Smooth muscle cell (in vitro differentiated cells): ENCODE data around the gene SH3D19. TPM values are rescaled to one million over a fixed set of nuclear protein-coding genes. Genes with fewer than 3 reads are reported as not detected.

ENCODE experiments used
- DNase-seq: peaks from one replicate; lab custom pipeline; 2025; ENCODE audit not compliant: unreplicated experiment; lab: John Stamatoyannopoulos, UW
- H2AFZ ChIP-seq: fragments of 200-600 bp; sonication (generic); 2 replicates; pipeline ENCODE4 v1.6.0; 2016; ENCODE audit warnings: antibody characterized with exemption, low read depth, mild to moderate bottlenecking
- H3F3A ChIP-seq: fragments of 200-600 bp; sonication (generic); 2 replicates; pipeline ENCODE4 v1.6.0; 2017; ENCODE audit warnings: antibody characterized with exemption, low read depth
- H3K27ac ChIP-seq: fragments of 200-600 bp; sonication (generic); 2 replicates; pipeline ENCODE4 v1.5.1; 2016; ENCODE audit warnings: low read depth, mild to moderate bottlenecking
- H3K27me3 ChIP-seq: fragments of 200-600 bp; sonication (generic); 2 replicates; pipeline ENCODE4 v1.6.1; 2016; ENCODE audit warnings: low read depth, mild to moderate bottlenecking
- H3K36me3 ChIP-seq: fragments of 200-600 bp; sonication (generic); 2 replicates; pipeline ENCODE4 v1.5.1; 2016; ENCODE audit warnings: low read depth
- H3K4me1 ChIP-seq: fragments of 200-600 bp; sonication (generic); 2 replicates; pipeline ENCODE4 v1.5.1; 2016; ENCODE audit warnings: low read depth
- H3K4me2 ChIP-seq: fragments of 200-600 bp; sonication (generic); 2 replicates; pipeline ENCODE4 v1.6.0; 2016; ENCODE audit warnings: mild to moderate bottlenecking
- H3K4me3 ChIP-seq: fragments of 200-600 bp; sonication (generic); 2 replicates; pipeline ENCODE4 v1.5.1; 2016; ENCODE audit warnings: mild to moderate bottlenecking
- H3K79me2 ChIP-seq: fragments of 200-600 bp; sonication (generic); 2 replicates; pipeline ENCODE4 v1.6.0; 2016; ENCODE audit warnings: low read depth, mild to moderate bottlenecking
- H3K9ac ChIP-seq: fragments of 200-600 bp; sonication (generic); 2 replicates; pipeline ENCODE4 v1.6.0; 2016; ENCODE audit warnings: low read depth
- H3K9me3 ChIP-seq: fragments of 200-600 bp; sonication (generic); replicated peaks from 2 replicates; pipeline ENCODE4 v1.5.1; 2016; ENCODE audit warnings: low read depth
- H4K20me1 ChIP-seq: fragments of 200-600 bp; sonication (generic); 2 replicates; pipeline ENCODE4 v1.6.0; 2016; ENCODE audit warnings: low read depth
- WGBS: methylation state at CpG from one replicate; pipeline ENCODE4 v1.1.7; 2016; ENCODE audit warnings: low lambda C conversion rate; 5-methylcytosine and 5-hydroxymethylcytosine counted together
- polyA plus RNA-seq: library from polyadenylated mRNA; unstranded; fragments of >200 nt; fragmentation: Nextera tagmentation; extraction: Ambion mirVana; gene quantifications from 2 replicates; pipeline ENCODE4 v1.2.1, GENCODE V29; 2016
- total RNA-seq: library from RNA; depleted of rRNA; stranded (reverse); fragments of >200 nt; gene quantifications from 2 replicates; pipeline ENCODE4 v1.2.3, GENCODE V29; 2014
- TF ChIP-seq, protein P1 (sequence below): fragments of 200-600 bp; sonication (generic); IDR thresholded peaks from 2 replicates; pipeline ENCODE4 v1.5.1; 2017; ENCODE audit warnings: borderline replicate concordance, mild to moderate bottlenecking, antibody characterized with exemption; ENCODE audit not compliant: insufficient read depth, poor library complexity, severe bottlenecking

SH3D19 gene
- total and polyA plus RNA-seq, 2 experiments from 2014 or later, result 7.9 to 20.3 TPM

DNA sequence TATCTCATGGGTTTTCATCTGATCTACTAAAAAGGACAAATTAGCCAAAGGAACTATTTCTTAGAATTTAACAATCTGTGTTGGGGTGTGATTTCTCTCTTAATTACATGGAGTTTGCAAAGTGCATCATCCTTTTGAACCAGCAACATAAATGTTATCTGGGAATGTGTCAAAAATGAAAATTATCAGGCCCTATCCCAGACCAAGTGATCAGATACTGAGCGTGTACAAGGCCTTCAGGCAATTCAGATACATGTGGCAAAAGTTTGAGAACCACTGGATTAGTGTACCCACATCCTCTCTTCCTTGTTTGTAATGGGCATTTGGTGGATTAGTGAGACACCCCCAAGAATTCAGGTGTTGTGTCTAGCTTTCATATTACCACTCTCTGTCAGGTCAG is 3.8 kb downstream of the SH3D19 start:
- Histone ChIP-seq H3K36me3 (no peaks in the 10 kb centered on the region), H3F3A (peaks cover 16% of the 10 kb centered on the region), H3K4me1 (peaks cover 15% of the 10 kb centered on the region), H2AFZ (no peak overlapping the region), H3K4me2 (no peak overlapping the region), H3K27ac (no peak overlapping the region), H3K9ac (no peak overlapping the region), H3K79me2 (peaks cover 34% of the 10 kb centered on the region), H3K9me3 (no peaks in the 10 kb centered on the region), H3K4me3 (no peak overlapping the region), H3K27me3 (no peaks in the 10 kb centered on the region), H4K20me1 (no peaks in the 10 kb centered on the region)
- WGBS, result 29% methylated on average over 1 of the region's 1 CpG
- DNase-seq, result no peak
- TF ChIP-seq, protein P1, sequence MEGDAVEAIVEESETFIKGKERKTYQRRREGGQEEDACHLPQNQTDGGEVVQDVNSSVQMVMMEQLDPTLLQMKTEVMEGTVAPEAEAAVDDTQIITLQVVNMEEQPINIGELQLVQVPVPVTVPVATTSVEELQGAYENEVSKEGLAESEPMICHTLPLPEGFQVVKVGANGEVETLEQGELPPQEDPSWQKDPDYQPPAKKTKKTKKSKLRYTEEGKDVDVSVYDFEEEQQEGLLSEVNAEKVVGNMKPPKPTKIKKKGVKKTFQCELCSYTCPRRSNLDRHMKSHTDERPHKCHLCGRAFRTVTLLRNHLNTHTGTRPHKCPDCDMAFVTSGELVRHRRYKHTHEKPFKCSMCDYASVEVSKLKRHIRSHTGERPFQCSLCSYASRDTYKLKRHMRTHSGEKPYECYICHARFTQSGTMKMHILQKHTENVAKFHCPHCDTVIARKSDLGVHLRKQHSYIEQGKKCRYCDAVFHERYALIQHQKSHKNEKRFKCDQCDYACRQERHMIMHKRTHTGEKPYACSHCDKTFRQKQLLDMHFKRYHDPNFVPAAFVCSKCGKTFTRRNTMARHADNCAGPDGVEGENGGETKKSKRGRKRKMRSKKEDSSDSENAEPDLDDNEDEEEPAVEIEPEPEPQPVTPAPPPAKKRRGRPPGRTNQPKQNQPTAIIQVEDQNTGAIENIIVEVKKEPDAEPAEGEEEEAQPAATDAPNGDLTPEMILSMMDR, result no peak

DNA sequence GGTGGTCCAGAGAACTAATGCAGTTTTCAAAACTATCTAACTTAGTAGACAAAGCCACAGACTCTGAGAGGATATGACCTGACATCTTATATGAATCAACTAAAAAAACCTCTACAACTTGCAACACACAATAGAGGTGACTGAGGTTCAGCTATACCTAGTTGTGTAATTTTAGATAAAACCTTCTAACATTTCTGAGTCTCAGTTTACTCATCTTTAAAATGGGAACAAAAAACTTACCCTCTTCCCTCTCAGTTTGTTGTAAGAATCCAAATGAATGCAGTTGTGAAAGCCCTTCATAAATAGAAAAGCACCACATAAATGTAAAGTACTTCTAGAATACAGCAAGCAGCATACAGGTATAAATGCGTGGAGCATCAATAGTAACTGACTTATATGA is 5.9 kb downstream of the SH3D19 start:
- no peak for DNase-seq
- H3K27me3 ChIP-seq, result no peaks in the 10 kb centered on the region
- no peak overlapping the region for H2AFZ ChIP-seq
- H3F3A ChIP-seq, result peaks cover 15% of the 10 kb centered on the region
- peaks cover 34% of the 10 kb centered on the region for H3K79me2 ChIP-seq
- H3K4me3 ChIP-seq, result no peak overlapping the region
- H3K4me1 ChIP-seq, result peaks cover 18% of the 10 kb centered on the region
- H3K9me3 ChIP-seq, result no peaks in the 10 kb centered on the region
- TF ChIP-seq, protein P1, result no peak
- WGBS, result 93% methylated on average over 1 of the region's 1 CpG
- H3K4me2 ChIP-seq, result no peak overlapping the region
- H4K20me1 ChIP-seq, result no peaks in the 10 kb centered on the region
- H3K36me3 ChIP-seq, result no peaks in the 10 kb centered on the region
- H3K9ac ChIP-seq, result no peak overlapping the region
- H3K27ac ChIP-seq, result no peak overlapping the region

DNA sequence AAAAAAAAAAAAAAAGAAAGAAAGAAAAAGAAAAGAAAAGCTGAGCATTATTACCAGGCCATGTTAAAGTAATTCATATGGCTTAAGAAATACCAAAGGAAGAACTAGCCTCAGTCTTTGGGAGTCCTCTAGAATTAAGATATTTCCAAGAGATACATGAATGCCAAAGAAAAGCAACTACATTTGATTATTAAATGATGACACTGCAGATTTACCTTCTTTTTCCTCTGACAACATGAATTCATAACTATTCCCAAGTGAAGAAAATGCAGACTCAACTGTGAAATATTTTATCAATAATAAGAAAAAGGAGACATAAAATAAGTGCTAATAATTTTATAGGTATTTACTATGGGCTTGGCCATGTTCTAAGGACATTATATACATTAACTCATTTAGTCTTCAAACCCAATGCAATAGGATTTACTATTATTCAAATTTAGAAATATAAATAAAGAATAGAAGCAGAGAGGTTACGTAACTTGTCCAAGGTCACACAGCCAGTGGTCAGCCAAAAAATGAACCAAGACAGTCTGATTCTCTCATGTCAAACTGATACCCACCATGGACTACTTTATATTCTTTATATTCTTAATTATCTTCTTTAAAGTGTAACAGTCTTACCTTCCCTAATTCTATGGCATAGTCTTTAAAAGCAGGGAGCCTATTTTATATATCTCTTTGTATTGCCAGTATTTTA is 6.9 kb downstream of the SH3D19 start:
- TF ChIP-seq, protein P1, result no peak
- Histone ChIP-seq H2AFZ (no peak overlapping the region), H3F3A (peaks cover 6% of the 10 kb centered on the region), H3K36me3 (no peaks in the 10 kb centered on the region), H3K27ac (no peak overlapping the region), H3K9me3 (no peaks in the 10 kb centered on the region), H3K4me2 (no peak overlapping the region), H4K20me1 (no peaks in the 10 kb centered on the region), H3K4me1 (peaks cover 15% of the 10 kb centered on the region), H3K79me2 (peaks cover 34% of the 10 kb centered on the region), H3K27me3 (no peaks in the 10 kb centered on the region), H3K4me3 (no peak overlapping the region), H3K9ac (no peak overlapping the region)
- 100% methylated on average over 1 of the region's 1 CpG for WGBS
- no peak for DNase-seq

DNA sequence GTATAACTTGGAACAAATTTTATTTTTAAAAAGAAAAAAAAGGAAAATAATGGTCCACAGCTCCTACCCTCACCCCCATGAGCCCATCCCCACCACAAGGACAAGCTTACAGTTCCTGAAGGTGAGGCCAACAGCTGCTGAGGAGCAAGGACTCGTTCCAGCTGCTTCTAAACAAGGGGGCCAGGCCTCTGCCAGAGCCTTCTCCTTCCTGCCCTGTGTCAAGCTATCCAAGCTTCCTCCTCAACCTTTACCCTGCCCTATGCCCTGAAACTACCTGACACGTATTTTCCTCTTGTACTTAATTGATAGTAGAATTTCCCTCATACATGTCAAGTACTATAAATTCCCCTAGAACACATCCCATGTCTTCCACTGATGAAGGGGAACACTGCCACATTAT is 8.8 kb downstream of the SH3D19 start:
- H3K27me3 ChIP-seq, result no peaks in the 10 kb centered on the region
- H3K27ac ChIP-seq, result no peak overlapping the region
- H3K9me3 ChIP-seq, result no peaks in the 10 kb centered on the region
- no peaks in the 10 kb centered on the region for H3F3A ChIP-seq
- DNase-seq, result no peak
- H3K79me2 ChIP-seq, result peaks cover 34% of the 10 kb centered on the region
- H3K4me1 ChIP-seq, result peaks cover 7% of the 10 kb centered on the region
- no peaks in the 10 kb centered on the region for H3K36me3 ChIP-seq
- H3K4me3 ChIP-seq, result no peak overlapping the region
- 82% methylated on average over 2 of the region's 2 CpGs for WGBS
- no peak overlapping the region for H3K4me2 ChIP-seq
- no peak overlapping the region for H3K9ac ChIP-seq
- TF ChIP-seq, protein P1, result no peak
- no peak overlapping the region for H2AFZ ChIP-seq
- no peaks in the 10 kb centered on the region for H4K20me1 ChIP-seq
